ENCODE data around the gene SPOPL.
"Not testable (repeated sequence)": the region's sequence is repeated elsewhere in the genome, so short reads cannot be mapped to it uniquely, and the experiment has no call there.

Gene SPOPL

GRCh38 chr2:138523673-138524042 is 22.1 kb downstream of the SPOPL start:
- not testable (repeated sequence) for DNase-seq (ENCODE audit: low read depth)

GRCh38 chr2:138524353-138524752 is 22.8 kb downstream of the SPOPL start:
- DNase-seq (ENCODE audit: low read depth): not testable (repeated sequence)

- DNase-seq (ENCODE audit: low read depth): no peak
These were observed 30.3 kb downstream of the SPOPL start for GRCh38 chr2:138531913-138532312.

GRCh38 chr2:138534791-138535190 is 33.2 kb downstream of the SPOPL start:
- no peak for DNase-seq (ENCODE audit: low read depth)

GRCh38 chr2:138536302-138536701 is 34.7 kb downstream of the SPOPL start:
- peak; percentile 82 for DNase-seq (ENCODE audit: low read depth)

- no peak for DNase-seq (ENCODE audit: low read depth)
These were observed 35.2 kb downstream of the SPOPL start for GRCh38 chr2:138536740-138537139.

GRCh38 chr2:138537170-138537915 is 35.8 kb downstream of the SPOPL start:
- DNase-seq (ENCODE audit: low read depth): no peak

GRCh38 chr2:138544206-138544605 is 42.6 kb downstream of the SPOPL start:
- not testable (repeated sequence) for DNase-seq (ENCODE audit: low read depth)

GRCh38 chr2:138548796-138549195 is 47.2 kb downstream of the SPOPL start:
- no peak for DNase-seq (ENCODE audit: low read depth)

GRCh38 chr2:138550172-138550571 is 48.6 kb downstream of the SPOPL start:
- DNase-seq (ENCODE audit: low read depth): no peak

GRCh38 chr2:138550670-138551287 is 49.2 kb downstream of the SPOPL start:
- DNase-seq (ENCODE audit: low read depth): no peak

GRCh38 chr2:138554123-138554522 is 52.6 kb downstream of the SPOPL start:
- DNase-seq (ENCODE audit: low read depth): no peak

GRCh38 chr2:138559641-138560040 is 58.1 kb downstream of the SPOPL start:
- DNase-seq (ENCODE audit: low read depth): no peak

GRCh38 chr2:138564586-138565229 is 63.1 kb downstream of the SPOPL start:
- DNase-seq (ENCODE audit: low read depth): no peak

- no peak for DNase-seq (ENCODE audit: low read depth)
These were observed 63.6 kb downstream of the SPOPL start for GRCh38 chr2:138565230-138565598.

GRCh38 chr2:138572318-138572717 is 70.7 kb downstream of the SPOPL start:
- DNase-seq (ENCODE audit: low read depth): no peak

GRCh38 chr2:138577066-138577465 is 75.5 kb downstream of the SPOPL start:
- no peak for DNase-seq (ENCODE audit: low read depth)

- DNase-seq (ENCODE audit: low read depth): no peak
These were observed 78.0 kb downstream of the SPOPL start for GRCh38 chr2:138579556-138579955.

GRCh38 chr2:138581909-138582308 is 80.3 kb downstream of the SPOPL start:
- DNase-seq (ENCODE audit: low read depth): no peak

- DNase-seq (ENCODE audit: low read depth): no peak
These were observed 88.1 kb downstream of the SPOPL start for GRCh38 chr2:138589663-138590062.

- no peak for DNase-seq (ENCODE audit: low read depth)
These were observed 94.8 kb downstream of the SPOPL start for GRCh38 chr2:138596403-138596802.

GRCh38 chr2:138600732-138601457 is 99.3 kb downstream of the SPOPL start:
- DNase-seq (ENCODE audit: low read depth): no peak
